ENCODE measurements around the gene PLXND1. TPM values are rescaled to one million over a fixed set of nuclear protein-coding genes. Genes with fewer than 3 reads are reported as not detected.

The PLXND1 gene
- total and polyA plus RNA-seq, 2 donors from 2014 or later = 67.0 to 152 TPM

GRCh38 chr3:129520960-129521359 lies 85.5 kb downstream of the PLXND1 start:
- Histone ChIP-seq H3K4me3 (ENCODE audit: low read length in 3 of 3) (no peak overlapping the region), H3K4me1 (ENCODE audit: control insufficient read depth in 2 of 3, insufficient read depth in 2 of 3, low read depth in 1 of 3, low read length in 3 of 3) (no peaks in the 10 kb centered on the region), H3K27ac (ENCODE audit: low read depth in 2 of 2, low read length in 2 of 2) (no peak overlapping the region), H3K36me3 (ENCODE audit: control insufficient read depth in 2 of 3, insufficient read depth in 3 of 3, low read length in 3 of 3) (peaks cover 0 to 6% (median 0%) of the 10 kb centered on the region in 3 donors), H3K9ac (ENCODE audit: low read length in 3 of 3) (no peak overlapping the region), H3K27me3 (ENCODE audit: control insufficient read depth, insufficient read depth, low read length) (no peaks in the 10 kb centered on the region), H3K9me3 (ENCODE audit: control insufficient read depth in 2 of 3, insufficient read depth in 1 of 3, low read length in 3 of 3) (no peaks in the 10 kb centered on the region)
- no peak for DNase-seq
- intact Hi-C loops (cut with DNase I) = no loop called here
- TF ChIP-seq, protein P1, sequence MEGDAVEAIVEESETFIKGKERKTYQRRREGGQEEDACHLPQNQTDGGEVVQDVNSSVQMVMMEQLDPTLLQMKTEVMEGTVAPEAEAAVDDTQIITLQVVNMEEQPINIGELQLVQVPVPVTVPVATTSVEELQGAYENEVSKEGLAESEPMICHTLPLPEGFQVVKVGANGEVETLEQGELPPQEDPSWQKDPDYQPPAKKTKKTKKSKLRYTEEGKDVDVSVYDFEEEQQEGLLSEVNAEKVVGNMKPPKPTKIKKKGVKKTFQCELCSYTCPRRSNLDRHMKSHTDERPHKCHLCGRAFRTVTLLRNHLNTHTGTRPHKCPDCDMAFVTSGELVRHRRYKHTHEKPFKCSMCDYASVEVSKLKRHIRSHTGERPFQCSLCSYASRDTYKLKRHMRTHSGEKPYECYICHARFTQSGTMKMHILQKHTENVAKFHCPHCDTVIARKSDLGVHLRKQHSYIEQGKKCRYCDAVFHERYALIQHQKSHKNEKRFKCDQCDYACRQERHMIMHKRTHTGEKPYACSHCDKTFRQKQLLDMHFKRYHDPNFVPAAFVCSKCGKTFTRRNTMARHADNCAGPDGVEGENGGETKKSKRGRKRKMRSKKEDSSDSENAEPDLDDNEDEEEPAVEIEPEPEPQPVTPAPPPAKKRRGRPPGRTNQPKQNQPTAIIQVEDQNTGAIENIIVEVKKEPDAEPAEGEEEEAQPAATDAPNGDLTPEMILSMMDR (IDR thresholded peaks at IDR 0.05; ENCODE audit: borderline replicate concordance, extremely low read depth, insufficient read depth) = no peak
- no peak for FAIRE-seq

- intact Hi-C loops (cut with DNase I) = no loop called here
- H3K27me3 ChIP-seq (ENCODE audit: control insufficient read depth, insufficient read depth, low read length) = no peaks in the 10 kb centered on the region
- H3K4me3 ChIP-seq (ENCODE audit: low read length in 3 of 3) = no peak overlapping the region
- peaks cover 0 to 6% (median 0%) of the 10 kb centered on the region in 3 donors for H3K36me3 ChIP-seq (ENCODE audit: control insufficient read depth in 2 of 3, insufficient read depth in 3 of 3, low read length in 3 of 3)
- DNase-seq (no peak), FAIRE-seq (no peak)
- no peak overlapping the region for H3K9ac ChIP-seq (ENCODE audit: low read length in 3 of 3)
- H3K9me3 ChIP-seq (ENCODE audit: control insufficient read depth in 2 of 3, insufficient read depth in 1 of 3, low read length in 3 of 3) = no peaks in the 10 kb centered on the region
- no peaks in the 10 kb centered on the region for H3K4me1 ChIP-seq (ENCODE audit: control insufficient read depth in 2 of 3, insufficient read depth in 2 of 3, low read depth in 1 of 3, low read length in 3 of 3)
- no peak overlapping the region for H3K27ac ChIP-seq (ENCODE audit: low read depth in 2 of 2, low read length in 2 of 2)
- TF ChIP-seq, protein P1 (IDR thresholded peaks at IDR 0.05; ENCODE audit: borderline replicate concordance, extremely low read depth, insufficient read depth) = no peak
Observed at GRCh38 chr3:129519896-129520715, 86.4 kb downstream of the PLXND1 start.

- Histone ChIP-seq H3K4me1 (ENCODE audit: control insufficient read depth in 2 of 3, insufficient read depth in 2 of 3, low read depth in 1 of 3, low read length in 3 of 3) (no peaks in the 10 kb centered on the region), H3K9me3 (ENCODE audit: control insufficient read depth in 2 of 3, insufficient read depth in 1 of 3, low read length in 3 of 3) (no peaks in the 10 kb centered on the region), H3K36me3 (ENCODE audit: control insufficient read depth in 2 of 3, insufficient read depth in 3 of 3, low read length in 3 of 3) (peaks cover 0 to 6% (median 0%) of the 10 kb centered on the region in 3 donors), H3K9ac (ENCODE audit: low read length in 3 of 3) (no peak overlapping the region), H3K27ac (ENCODE audit: low read depth in 2 of 2, low read length in 2 of 2) (no peak overlapping the region), H3K4me3 (ENCODE audit: low read length in 3 of 3) (no peak overlapping the region), H3K27me3 (ENCODE audit: control insufficient read depth, insufficient read depth, low read length) (no peaks in the 10 kb centered on the region)
- no peak for DNase-seq
- FAIRE-seq = no peak
- intact Hi-C loops (cut with DNase I) = no loop called here
- TF ChIP-seq, protein P1 (IDR thresholded peaks at IDR 0.05; ENCODE audit: borderline replicate concordance, extremely low read depth, insufficient read depth) = no peak
Observed at GRCh38 chr3:129519449-129519848, 87.0 kb downstream of the PLXND1 start.

All from kidney (tissue), 14 donors.